ENCODE results near the gene ANKS3. TPM values are rescaled to one million over a fixed set of nuclear protein-coding genes. Genes with fewer than 3 reads are reported as not detected.

Gene ANKS3
- total and polyA plus RNA-seq, 2 donors (not counting 1 experiment from before 2014, with no cell fraction given) = 26.5 to 31.9 TPM

DNA sequence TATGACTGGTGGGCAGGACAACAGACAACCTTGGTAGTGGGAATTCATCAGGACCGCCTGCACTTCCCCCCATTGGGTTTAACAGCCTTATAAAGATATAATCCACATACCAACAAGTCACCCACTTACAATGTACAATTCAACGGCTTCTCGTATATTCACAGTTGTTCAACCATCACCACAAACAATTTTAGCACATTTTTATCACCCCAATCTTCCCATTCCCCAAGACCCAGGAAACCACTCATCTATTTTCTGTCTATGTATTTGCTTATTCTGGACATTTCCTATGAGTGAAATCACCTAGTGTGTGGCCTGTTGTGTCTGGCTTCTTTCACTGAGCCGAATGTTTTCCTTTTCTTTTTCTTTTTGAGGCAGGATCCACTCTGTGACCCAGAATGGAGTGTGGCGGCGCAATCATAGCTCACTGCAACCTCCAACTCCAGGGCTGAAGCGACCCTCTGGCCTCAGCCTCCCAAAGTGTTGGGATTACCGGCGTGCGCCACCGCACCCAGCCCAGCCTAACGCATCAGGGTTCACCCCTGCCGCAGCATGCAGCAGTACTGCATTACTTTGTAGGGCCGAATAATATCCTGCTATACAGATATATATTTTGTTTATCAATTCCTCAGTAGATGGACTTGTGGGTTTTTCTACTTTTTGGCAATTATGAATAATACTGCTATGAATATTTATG, 10.9 kb downstream of the ANKS3 start:
- H3K4me2 ChIP-seq (replicated peaks; ENCODE audit: low read depth, low read length, poor library complexity, severe bottlenecking) = no peak overlapping the region
- H3K4me1 Mint-ChIP-seq = peaks cover 12% of the 10 kb centered on the region
- H4K20me1 ChIP-seq (ENCODE audit: control insufficient read depth, insufficient read depth, low read length, poor library complexity, severe bottlenecking) = no peaks in the 10 kb centered on the region
- CTCF ChIA-PET = no interaction called here
- no peak overlapping the region for H3K4me3 Mint-ChIP-seq
- TF ChIP-seq, protein P1, sequence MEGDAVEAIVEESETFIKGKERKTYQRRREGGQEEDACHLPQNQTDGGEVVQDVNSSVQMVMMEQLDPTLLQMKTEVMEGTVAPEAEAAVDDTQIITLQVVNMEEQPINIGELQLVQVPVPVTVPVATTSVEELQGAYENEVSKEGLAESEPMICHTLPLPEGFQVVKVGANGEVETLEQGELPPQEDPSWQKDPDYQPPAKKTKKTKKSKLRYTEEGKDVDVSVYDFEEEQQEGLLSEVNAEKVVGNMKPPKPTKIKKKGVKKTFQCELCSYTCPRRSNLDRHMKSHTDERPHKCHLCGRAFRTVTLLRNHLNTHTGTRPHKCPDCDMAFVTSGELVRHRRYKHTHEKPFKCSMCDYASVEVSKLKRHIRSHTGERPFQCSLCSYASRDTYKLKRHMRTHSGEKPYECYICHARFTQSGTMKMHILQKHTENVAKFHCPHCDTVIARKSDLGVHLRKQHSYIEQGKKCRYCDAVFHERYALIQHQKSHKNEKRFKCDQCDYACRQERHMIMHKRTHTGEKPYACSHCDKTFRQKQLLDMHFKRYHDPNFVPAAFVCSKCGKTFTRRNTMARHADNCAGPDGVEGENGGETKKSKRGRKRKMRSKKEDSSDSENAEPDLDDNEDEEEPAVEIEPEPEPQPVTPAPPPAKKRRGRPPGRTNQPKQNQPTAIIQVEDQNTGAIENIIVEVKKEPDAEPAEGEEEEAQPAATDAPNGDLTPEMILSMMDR (IDR thresholded peaks at IDR 0.05) = no peak
- TF ChIP-seq EZH2 (IDR thresholded peaks at IDR 0.05; ENCODE audit: borderline replicate concordance, insufficient read depth, low read depth, low read length, poor library complexity, severe bottlenecking) = no peak
- no peak overlapping the region for H3K27ac Mint-ChIP-seq
- intact Hi-C loops (cut with micrococcal nuclease) = no loop called here
- WGBS (ENCODE audit: insufficient coverage) = 95% methylated on average over 6 of the region's 14 CpGs
- H3K27me3 ChIP-seq (replicated peaks in 1 of 4; ENCODE audit: control extremely low read depth in 1 of 4, control insufficient read depth in 3 of 4, insufficient read depth in 4 of 4, low read length in 3 of 4) = no peaks in the 10 kb centered on the region
- no peak overlapping the region for H3K9ac ChIP-seq (ENCODE audit: low read length)
- no peaks in the 10 kb centered on the region for H3K79me2 ChIP-seq (ENCODE audit: control insufficient read depth, insufficient read depth, low read length)
- ATAC-seq (ENCODE audit: low read depth) = no peak
- H3K27me3 Mint-ChIP-seq = no peaks in the 10 kb centered on the region
- H2AFZ ChIP-seq (ENCODE audit: insufficient read depth, low read depth, low read length, poor library complexity, severe bottlenecking) = no peak overlapping the region
- no peak overlapping the region for H3K27ac ChIP-seq (ENCODE audit: low read length in 2 of 2)
- H3K4me3 ChIP-seq (ENCODE audit: control extremely low read depth in 1 of 5, extremely low read depth in 1 of 5, insufficient read depth in 1 of 5, low read depth in 2 of 5, low read length in 4 of 5) = no peak overlapping the region
- peaks cover 0 to 9% of the 10 kb centered on the region in 2 donors for H3K4me1 ChIP-seq (ENCODE audit: control insufficient read depth in 2 of 2, insufficient read depth in 2 of 2, low read length in 2 of 2)
- no peaks in the 10 kb centered on the region for H3K9me3 Mint-ChIP-seq (ENCODE audit: insufficient read depth)
- POLR2A ChIA-PET = interaction anchor here (0.7 kb wide), 1 partner anchor 235 kb away, joined by 6 read pairs; the partner anchor contains the start of gene SEC14L5
- H3K36me3 ChIP-seq (replicated peaks in 1 of 2; ENCODE audit: control extremely low read depth in 1 of 2, control insufficient read depth in 1 of 2, extremely low read depth in 1 of 2, insufficient read depth in 2 of 2, low read length in 1 of 2) = peaks cover 2 to 28% of the 10 kb centered on the region in 2 experiments
- H3K9me3 ChIP-seq (ENCODE audit: control extremely low read depth in 1 of 3, control insufficient read depth in 2 of 3, insufficient read depth in 1 of 3, low read length in 2 of 3) = no peaks in the 10 kb centered on the region
- DNase-seq = no peak

DNA sequence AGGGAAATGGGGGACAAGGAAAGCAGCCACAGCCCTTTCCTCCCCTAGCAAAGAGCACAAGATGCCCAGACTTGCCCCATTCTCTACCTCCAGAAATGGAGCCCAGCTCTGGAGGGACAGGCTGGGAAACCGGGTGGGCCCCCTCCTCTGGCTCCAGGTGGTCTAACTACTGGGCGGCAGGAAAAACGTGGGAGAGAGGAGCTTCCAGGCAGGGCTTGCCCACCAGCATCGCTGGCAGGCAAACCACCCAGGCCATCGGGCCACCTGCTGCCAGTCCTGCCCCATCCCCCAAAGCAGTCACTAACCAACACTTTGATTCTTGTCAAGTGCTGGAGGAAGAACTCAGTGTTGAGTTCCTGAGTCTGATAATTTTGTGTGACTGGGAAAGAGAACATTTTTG, 15.6 kb downstream of the ANKS3 start:
- H3K9me3 ChIP-seq (ENCODE audit: control extremely low read depth in 1 of 3, control insufficient read depth in 2 of 3, insufficient read depth in 1 of 3, low read length in 2 of 3) = no peaks in the 10 kb centered on the region
- H3K4me1 Mint-ChIP-seq = peaks cover 14% of the 10 kb centered on the region
- peak overlapping the region in 1 of 2 donors; percentile 38 for H3K27ac ChIP-seq (ENCODE audit: low read length in 2 of 2)
- no peaks in the 10 kb centered on the region for H3K79me2 ChIP-seq (ENCODE audit: control insufficient read depth, insufficient read depth, low read length)
- no peaks in the 10 kb centered on the region for H3K27me3 Mint-ChIP-seq
- DNase-seq (no peak), ATAC-seq (ENCODE audit: low read depth) (no peak)
- H2AFZ ChIP-seq (ENCODE audit: insufficient read depth, low read depth, low read length, poor library complexity, severe bottlenecking) = no peak overlapping the region
- ChIA-PET CTCF (no interaction called here), POLR2A (no interaction called here)
- no peak overlapping the region for H3K4me3 Mint-ChIP-seq
- WGBS (ENCODE audit: insufficient coverage) = 96% methylated on average over 5 of the region's 5 CpGs
- no peaks in the 10 kb centered on the region for H3K9me3 Mint-ChIP-seq (ENCODE audit: insufficient read depth)
- H3K4me3 ChIP-seq (ENCODE audit: control extremely low read depth in 1 of 5, extremely low read depth in 1 of 5, insufficient read depth in 1 of 5, low read depth in 2 of 5, low read length in 4 of 5) = no peak overlapping the region
- H3K27ac Mint-ChIP-seq = no peak overlapping the region
- TF ChIP-seq EZH2 (IDR thresholded peaks at IDR 0.05; ENCODE audit: borderline replicate concordance, insufficient read depth, low read depth, low read length, poor library complexity, severe bottlenecking) = no peak
- TF ChIP-seq, protein P1 (IDR thresholded peaks at IDR 0.05) = no peak
- no peaks in the 10 kb centered on the region for H3K27me3 ChIP-seq (replicated peaks in 1 of 4; ENCODE audit: control extremely low read depth in 1 of 4, control insufficient read depth in 3 of 4, insufficient read depth in 4 of 4, low read length in 3 of 4)
- peaks cover 2 to 18% of the 10 kb centered on the region in 2 experiments for H3K36me3 ChIP-seq (replicated peaks in 1 of 2; ENCODE audit: control extremely low read depth in 1 of 2, control insufficient read depth in 1 of 2, extremely low read depth in 1 of 2, insufficient read depth in 2 of 2, low read length in 1 of 2)
- intact Hi-C loops (cut with micrococcal nuclease) = no loop called here
- no peaks in the 10 kb centered on the region for H4K20me1 ChIP-seq (ENCODE audit: control insufficient read depth, insufficient read depth, low read length, poor library complexity, severe bottlenecking)
- H3K9ac ChIP-seq (ENCODE audit: low read length) = no peak overlapping the region
- peaks cover 0 to 10% of the 10 kb centered on the region in 2 donors for H3K4me1 ChIP-seq (ENCODE audit: control insufficient read depth in 2 of 2, insufficient read depth in 2 of 2, low read length in 2 of 2)
- no peak overlapping the region for H3K4me2 ChIP-seq (replicated peaks; ENCODE audit: low read depth, low read length, poor library complexity, severe bottlenecking)
